ENCODE data around the gene SPPL3.

GRCh38 chr12:120744922-120745493, 159.2 kb downstream of the SPPL3 start:
- TF ChIP-seq POLR2A (IDR thresholded peaks at IDR 0.05; ENCODE audit: low read depth, low read length) (no peak), TAF1 (IDR thresholded peaks at IDR 0.05; ENCODE audit: borderline replicate concordance, low read depth, low read length) (no peak)

Data from GM12892 (cell line).